Muscle layer of duodenum (tissue), 2 donors: ENCODE measurements around the gene USP20.

Source experiments
- H3K27ac ChIP-seq: one replicate; pipeline ENCODE4 v1.7.0; 2013; ENCODE audit warnings: mild to moderate bottlenecking, low read length
- H3K27me3 ChIP-seq: one replicate; pipeline ENCODE4 v1.7.0; 2013; ENCODE audit warnings: low read depth, mild to moderate bottlenecking, control low read depth, low read length
- H3K36me3 ChIP-seq, 2 donors: one replicate each; pipeline ENCODE4 v1.7.0; 2013; ENCODE audit warnings: low read length in 2 of 2, control low read depth in 1 of 2, mild to moderate bottlenecking in 1 of 2; ENCODE audit not compliant: insufficient read depth in 2 of 2, control insufficient read depth in 1 of 2
- H3K4me1 ChIP-seq, 2 donors: one replicate each; pipeline ENCODE4 v1.7.0; 2013; ENCODE audit warnings: low read length in 2 of 2, mild to moderate bottlenecking in 2 of 2, control low read depth in 1 of 2, moderate library complexity in 1 of 2; ENCODE audit not compliant: insufficient read depth in 2 of 2, control insufficient read depth in 1 of 2
- H3K4me3 ChIP-seq, 2 donors: one replicate each; pipeline ENCODE4 v1.7.0; 2013; ENCODE audit warnings: low read length in 2 of 2, low read depth in 1 of 2, mild to moderate bottlenecking in 1 of 2
- H3K9me3 ChIP-seq, 2 donors: one replicate each; pipeline ENCODE4 v1.7.0; 2013; ENCODE audit warnings: low read length in 2 of 2, control low read depth in 1 of 2, mild to moderate bottlenecking in 1 of 2; ENCODE audit not compliant: control insufficient read depth in 1 of 2
- donor health status: healthy.

Gene USP20

GRCh38 chr9:129914051-129914450 lies 78.8 kb downstream of the USP20 start:
- H3K4me3 ChIP-seq = no peak overlapping the region
- no peaks in the 10 kb centered on the region for H3K9me3 ChIP-seq
- peaks cover 8% of the 10 kb centered on the region in 2 donors for H3K36me3 ChIP-seq
- H3K4me1 ChIP-seq = no peaks in the 10 kb centered on the region
- H3K27me3 ChIP-seq = no peaks in the 10 kb centered on the region
- no peak overlapping the region for H3K27ac ChIP-seq

GRCh38 chr9:129916707-129917106 lies 81.4 kb downstream of the USP20 start:
- Histone ChIP-seq H3K27ac (no peak overlapping the region), H3K4me3 (no peak overlapping the region), H3K27me3 (no peaks in the 10 kb centered on the region), H3K4me1 (no peaks in the 10 kb centered on the region), H3K36me3 (peaks cover 5 to 8% of the 10 kb centered on the region in 2 donors), H3K9me3 (no peaks in the 10 kb centered on the region)

DNA sequence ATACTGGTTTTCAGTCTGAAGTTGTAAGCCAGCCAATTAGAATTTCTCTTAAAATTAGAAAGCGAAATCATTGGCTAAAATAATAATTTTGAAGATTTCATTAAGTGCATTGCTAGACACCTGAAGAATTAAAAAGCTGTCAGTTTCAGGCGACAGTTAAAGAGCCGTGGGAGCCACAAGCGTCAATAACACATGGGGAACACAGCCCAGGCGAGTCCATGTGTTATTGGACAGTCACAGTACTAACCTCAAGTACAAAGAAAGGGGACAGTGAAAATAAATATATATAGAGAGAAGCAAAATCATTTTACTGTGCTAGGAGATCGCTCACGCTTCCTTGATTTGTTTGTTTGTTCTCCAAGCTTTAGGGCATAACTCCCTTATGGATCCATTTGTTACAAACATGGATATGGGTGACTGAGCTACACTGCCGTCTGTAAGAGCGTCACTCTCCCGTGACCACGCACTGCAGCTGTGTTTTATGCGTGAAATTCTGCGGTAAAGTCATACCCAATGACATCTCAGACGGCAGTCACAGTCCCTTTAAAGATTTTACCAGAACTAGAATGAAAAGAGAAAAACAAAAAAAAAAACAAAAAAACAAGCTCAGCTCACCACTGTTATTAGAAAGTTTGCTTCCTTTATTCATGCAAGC lies 83.2 kb downstream of the USP20 start:
- H3K36me3 ChIP-seq = peaks cover 10 to 18% of the 10 kb centered on the region in 2 donors
- no peaks in the 10 kb centered on the region for H3K4me1 ChIP-seq
- H3K27ac ChIP-seq = no peak overlapping the region
- no peaks in the 10 kb centered on the region for H3K27me3 ChIP-seq
- H3K4me3 ChIP-seq = no peak overlapping the region
- no peaks in the 10 kb centered on the region for H3K9me3 ChIP-seq

- Histone ChIP-seq H3K4me1 (no peaks in the 10 kb centered on the region), H3K9me3 (no peaks in the 10 kb centered on the region), H3K27me3 (no peaks in the 10 kb centered on the region), H3K27ac (no peak overlapping the region), H3K36me3 (peaks cover 11 to 19% of the 10 kb centered on the region in 2 donors), H3K4me3 (no peak overlapping the region)
Measured at GRCh38 chr9:129919277-129919676, 84.0 kb downstream of the USP20 start.

DNA sequence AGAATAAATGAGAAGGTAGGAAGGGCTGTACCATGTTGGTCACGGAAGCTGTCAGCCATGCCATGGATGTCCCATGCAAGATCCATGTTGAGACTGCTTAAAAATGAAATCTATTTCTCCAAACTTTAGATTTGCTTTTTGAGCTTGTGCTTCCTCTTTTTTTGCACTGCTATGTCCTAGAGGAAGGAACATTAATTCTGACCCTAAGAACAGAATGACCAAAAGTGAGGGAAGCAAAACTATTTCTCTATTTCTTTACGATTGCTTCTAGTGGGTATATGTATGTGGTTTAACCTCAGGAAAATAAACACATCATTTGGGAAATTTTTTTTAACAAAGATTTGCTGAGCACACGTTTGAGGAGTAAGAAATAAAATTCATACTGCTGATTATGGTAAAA lies 84.6 kb downstream of the USP20 start:
- Histone ChIP-seq H3K4me1 (no peaks in the 10 kb centered on the region), H3K36me3 (peaks cover 16 to 24% of the 10 kb centered on the region in 2 donors), H3K27me3 (no peaks in the 10 kb centered on the region), H3K4me3 (no peak overlapping the region), H3K27ac (no peak overlapping the region), H3K9me3 (no peaks in the 10 kb centered on the region)

DNA sequence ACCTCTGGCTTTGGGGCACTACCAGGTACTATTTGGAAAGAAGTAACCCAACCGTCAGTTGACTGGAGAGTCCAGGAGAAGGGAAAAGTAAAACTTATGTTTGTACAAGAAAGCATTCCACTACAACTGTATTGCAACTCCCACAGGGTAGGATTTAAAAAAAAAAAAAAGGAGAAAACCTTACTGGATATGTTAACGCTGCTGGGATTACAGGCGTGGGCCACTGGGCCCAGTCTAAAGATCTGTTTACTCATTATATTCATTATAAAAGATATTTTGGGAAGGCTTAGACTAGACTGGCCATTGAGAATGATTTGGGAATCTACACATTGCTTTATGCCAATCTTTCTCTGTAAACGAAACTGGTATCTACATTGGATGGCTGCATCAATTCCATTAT lies 86.6 kb downstream of the USP20 start:
- Histone ChIP-seq H3K4me1 (no peaks in the 10 kb centered on the region), H3K4me3 (no peak overlapping the region), H3K36me3 (peaks cover 20 to 37% of the 10 kb centered on the region in 2 donors), H3K27ac (no peak overlapping the region), H3K27me3 (no peaks in the 10 kb centered on the region), H3K9me3 (no peaks in the 10 kb centered on the region)

DNA sequence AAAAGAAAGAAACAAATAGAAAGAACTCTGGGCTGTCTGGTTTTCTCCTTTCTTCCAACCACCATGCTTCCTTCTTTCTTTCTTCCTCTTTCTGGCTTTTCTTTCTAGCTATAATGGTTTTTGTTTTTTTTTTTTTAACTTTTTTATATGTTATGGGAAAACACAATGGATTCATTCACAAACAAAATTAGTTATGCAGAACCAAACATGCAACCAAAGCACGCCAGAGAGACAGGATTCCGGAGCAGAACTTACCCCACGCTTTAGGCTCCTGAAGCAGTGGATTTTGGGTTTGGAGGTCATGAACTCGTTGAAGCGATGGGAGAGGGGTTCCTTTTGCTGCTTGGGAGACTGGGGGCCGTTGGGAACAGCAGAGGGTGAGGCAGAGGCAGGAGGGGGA lies 88.3 kb downstream of the USP20 start:
- Histone ChIP-seq H3K4me3 (no peak overlapping the region), H3K36me3 (peaks cover 21 to 39% of the 10 kb centered on the region in 2 donors), H3K27ac (no peak overlapping the region)

GRCh38 chr9:129929496-129930125 lies 94.4 kb downstream of the USP20 start:
- no peaks in the 10 kb centered on the region for H3K27me3 ChIP-seq
- H3K27ac ChIP-seq = no peak overlapping the region
- no peak overlapping the region for H3K4me3 ChIP-seq
- peaks cover 12 to 20% of the 10 kb centered on the region in 2 donors for H3K36me3 ChIP-seq
- H3K9me3 ChIP-seq = no peaks in the 10 kb centered on the region
- peaks cover 6 to 13% of the 10 kb centered on the region in 2 donors for H3K4me1 ChIP-seq

More for the DNA sequence above, 88.3 kb downstream of the USP20 start:
- H3K27me3 ChIP-seq = no peaks in the 10 kb centered on the region
- H3K4me1 ChIP-seq = no peaks in the 10 kb centered on the region
- H3K9me3 ChIP-seq = no peaks in the 10 kb centered on the region

DNA sequence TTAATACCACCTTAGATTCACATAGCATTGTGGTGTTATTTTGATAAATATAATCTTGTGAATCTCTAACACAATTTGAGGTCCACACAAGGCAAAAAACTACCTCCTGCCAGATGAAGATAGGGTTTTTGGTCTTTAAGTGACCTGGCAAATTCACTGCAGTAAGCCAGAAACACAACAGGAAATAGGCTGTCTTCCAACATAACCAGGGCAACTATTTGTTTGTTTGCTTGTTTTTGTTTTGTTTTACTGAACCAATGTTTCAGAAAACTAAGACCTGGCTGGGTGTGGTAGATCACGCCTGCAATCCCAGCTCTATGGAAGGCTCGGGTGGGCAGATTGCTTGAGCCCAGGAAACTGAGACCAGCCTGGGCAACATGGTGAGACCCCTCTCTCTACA lies 95.5 kb downstream of the USP20 start:
- Histone ChIP-seq H3K4me3 (no peak overlapping the region), H3K4me1 (peaks cover 7 to 13% of the 10 kb centered on the region in 2 donors), H3K27ac (no peak overlapping the region)

More for the DNA sequence above, 95.5 kb downstream of the USP20 start:
- no peaks in the 10 kb centered on the region for H3K9me3 ChIP-seq
- H3K27me3 ChIP-seq = no peaks in the 10 kb centered on the region
- peaks cover 9 to 16% of the 10 kb centered on the region in 2 donors for H3K36me3 ChIP-seq
